GM19463 (cell line): Measurements from ENCODE around the gene SYNPO.

ENCODE experiments used
- ATAC-seq: cut with Tn5 transposase; IDR thresholded peaks from one replicate; pipeline ENCODE4 v1.9.1; 2021; ENCODE audit warnings: mild to moderate bottlenecking, moderate library complexity; ENCODE audit not compliant: unreplicated experiment

SYNPO gene

GRCh38 chr5:150653762-150654556, 13.5 kb downstream of the SYNPO start:
- ATAC-seq = no peak

GRCh38 chr5:150655221-150655620, 14.8 kb downstream of the SYNPO start:
- ATAC-seq = no peak

GRCh38 chr5:150656191-150657132, 16.0 kb downstream of the SYNPO start:
- peak; percentile 83 for ATAC-seq

GRCh38 chr5:150658121-150658520, 17.7 kb downstream of the SYNPO start:
- no peak for ATAC-seq

GRCh38 chr5:150658699-150659265, 18.3 kb downstream of the SYNPO start:
- ATAC-seq = no peak

- ATAC-seq = no peak
Measured at GRCh38 chr5:150659360-150660107, 19.1 kb downstream of the SYNPO start.

- ATAC-seq = no peak
Measured at GRCh38 chr5:150660108-150660831, 19.8 kb downstream of the SYNPO start.

- no peak for ATAC-seq
Measured at GRCh38 chr5:150661086-150661485, 20.6 kb downstream of the SYNPO start, which contains the start of gene MYOZ3. Gene MYOZ3 (plus strand): TSS chr5:150661251. CDS start chr5:150662942, 1,691 bp downstream.

- no peak for ATAC-seq
Measured at GRCh38 chr5:150661821-150662596, 21.5 kb downstream of the SYNPO start.

- no peak for ATAC-seq
Measured at GRCh38 chr5:150662731-150663516, 22.5 kb downstream of the SYNPO start.

- no peak for ATAC-seq
Measured at GRCh38 chr5:150663936-150664335, 23.5 kb downstream of the SYNPO start.

GRCh38 chr5:150665044-150665443, 24.6 kb downstream of the SYNPO start:
- ATAC-seq = no peak

- ATAC-seq = no peak
Measured at GRCh38 chr5:150670275-150670947, 30.0 kb downstream of the SYNPO start.

GRCh38 chr5:150670948-150671310, 30.5 kb downstream of the SYNPO start:
- ATAC-seq = no peak

- no peak for ATAC-seq
Measured at GRCh38 chr5:150671509-150672236, 31.2 kb downstream of the SYNPO start.

GRCh38 chr5:150672237-150672883, 31.9 kb downstream of the SYNPO start:
- peak; percentile 57 for ATAC-seq

GRCh38 chr5:150672884-150673275, 32.4 kb downstream of the SYNPO start:
- no peak for ATAC-seq
